Breast epithelium (tissue), 4 donors: Measurements from ENCODE around the gene HS3ST3A1. TPM values are rescaled to one million over a fixed set of nuclear protein-coding genes. Genes with fewer than 3 reads are reported as not detected.

ENCODE experiments used
- DNase-seq, 2 donors: peaks; one replicate each; pipeline ENCODE4 v3.0.0-alpha.2; 2019; ENCODE audit warnings: low spot score in 2 of 2
- H3K27ac ChIP-seq, 2 donors: fragments of 200-600 bp; sonication (generic) in 1 of 2; one replicate each; pipeline ENCODE4 v1.5.1; 2016 to 2019; ENCODE audit warnings: mild to moderate bottlenecking in 1 of 2
- H3K27me3 ChIP-seq, 2 donors: fragments of 200-600 bp; sonication (generic) in 1 of 2; one replicate each; pipeline versions ENCODE4 v1.5.1 to v1.6.0; 2017 to 2019; ENCODE audit warnings: control low read depth in 1 of 2, mild to moderate bottlenecking in 1 of 2
- H3K36me3 ChIP-seq: fragments of 200-600 bp; one replicate; pipeline ENCODE4 v1.5.1; 2019
- H3K4me1 ChIP-seq, 2 donors: fragments of 200-600 bp; sonication (generic); one replicate each; pipeline ENCODE4 v1.5.1; 2016 to 2019; ENCODE audit warnings: control low read depth in 1 of 2
- H3K4me3 ChIP-seq, 3 donors: fragments of 200-600 bp; sonication (generic); 1 replicate in 2 of 3; 2 replicates in 1 of 3; pipeline ENCODE4 v1.5.1; 2016 to 2019; ENCODE audit warnings: mild to moderate bottlenecking in 3 of 3, moderate library complexity in 2 of 3
- H3K9me3 ChIP-seq, 2 donors: fragments of 200-600 bp; sonication (generic) in 1 of 2; one replicate each; pipeline ENCODE4 v1.5.1; 2016 to 2019; ENCODE audit warnings: control low read depth in 1 of 2
- CTCF ChIP-seq, 3 donors: fragments of 450-650 bp; IDR thresholded peaks; one replicate each; pipeline ENCODE4 v1.5.1; 2016 to 2017; ENCODE audit warnings: antibody characterized with exemption in 3 of 3, mild to moderate bottlenecking in 3 of 3, moderate library complexity in 3 of 3
- POLR2A ChIP-seq: fragments of 450-650 bp; IDR thresholded peaks from one replicate; pipeline ENCODE4 v1.6.1; 2016; ENCODE audit warnings: antibody characterized with exemption, mild to moderate bottlenecking, moderate library complexity
- POLR2AphosphoS5 ChIP-seq, 3 donors: sonication (generic); formaldehyde crosslinking; IDR thresholded peaks; one replicate each; pipeline ENCODE4 v1.6.1; 2017; ENCODE audit warnings: antibody characterized with exemption in 3 of 3
- intact Hi-C: fragments of 100-400 bp; cut with DNase I; formaldehyde crosslinking; loops from one replicate; pipeline ENCODE4 v1.15.1; 2023; ENCODE audit warnings: low total_unique reads
- total RNA-seq, 3 donors: library from RNA; depleted of rRNA; stranded (reverse); fragments of >200 nt; gene quantifications; one replicate each; pipeline ENCODE4 v1.1.0, GENCODE V29; 2016

HS3ST3A1 gene
- total RNA-seq, 3 donors from 2014 or later: 0.66 to 1.4 (median 1.0) TPM

- no peak overlapping the region for H3K27ac ChIP-seq
- intact Hi-C loops: no loop called here
- H3K36me3 ChIP-seq: no peaks in the 10 kb centered on the region
- no peak overlapping the region for H3K4me3 ChIP-seq
- peaks cover 0 to 9% of the 10 kb centered on the region in 2 donors for H3K27me3 ChIP-seq
- H3K9me3 ChIP-seq: no peaks in the 10 kb centered on the region
- no peaks in the 10 kb centered on the region for H3K4me1 ChIP-seq
- DNase-seq: peak; percentile 65 to 72
- TF ChIP-seq CTCF (IDR thresholded peaks at IDR 0.05): peak; percentile 51 to 81 (median 76)
- no peak for TF ChIP-seq POLR2AphosphoS5 (IDR thresholded peaks at IDR 0.05)
- TF ChIP-seq POLR2A: no peak
Observed at GRCh38 chr17:13594762-13595598, 6.7 kb downstream of the HS3ST3A1 start.

GRCh38 chr17:13594310-13594709, 7.4 kb downstream of the HS3ST3A1 start:
- DNase-seq: no peak
- H3K9me3 ChIP-seq: no peaks in the 10 kb centered on the region
- no peak overlapping the region for H3K4me3 ChIP-seq
- no peak overlapping the region for H3K27ac ChIP-seq
- H3K4me1 ChIP-seq: no peaks in the 10 kb centered on the region
- no peak for TF ChIP-seq POLR2AphosphoS5 (IDR thresholded peaks at IDR 0.05)
- no peak for TF ChIP-seq POLR2A
- no peak for TF ChIP-seq CTCF (IDR thresholded peaks at IDR 0.05)
- H3K36me3 ChIP-seq: no peaks in the 10 kb centered on the region
- intact Hi-C loops: no loop called here
- H3K27me3 ChIP-seq: peaks cover 0 to 9% of the 10 kb centered on the region in 2 donors

- DNase-seq: no peak
- peaks cover 0 to 4% of the 10 kb centered on the region in 2 donors for H3K27me3 ChIP-seq
- no peaks in the 10 kb centered on the region for H3K36me3 ChIP-seq
- no peak overlapping the region for H3K4me3 ChIP-seq
- no peaks in the 10 kb centered on the region for H3K4me1 ChIP-seq
- no peak overlapping the region for H3K27ac ChIP-seq
- no peaks in the 10 kb centered on the region for H3K9me3 ChIP-seq
- intact Hi-C loops: no loop called here
- TF ChIP-seq CTCF (IDR thresholded peaks at IDR 0.05): no peak
- no peak for TF ChIP-seq POLR2A
- no peak for TF ChIP-seq POLR2AphosphoS5 (IDR thresholded peaks at IDR 0.05)
Observed at GRCh38 chr17:13593757-13594156, 8.0 kb downstream of the HS3ST3A1 start.

- no peak overlapping the region for H3K27ac ChIP-seq
- intact Hi-C loops: no loop called here
Observed at GRCh38 chr17:13593021-13593751, 8.5 kb downstream of the HS3ST3A1 start.

More at GRCh38 chr17:13593021-13593751, 8.5 kb downstream of the HS3ST3A1 start:
- no peaks in the 10 kb centered on the region for H3K36me3 ChIP-seq
- no peak overlapping the region for H3K4me3 ChIP-seq
- no peaks in the 10 kb centered on the region for H3K27me3 ChIP-seq
- TF ChIP-seq POLR2AphosphoS5 (IDR thresholded peaks at IDR 0.05): no peak
- TF ChIP-seq POLR2A: no peak
- no peak for TF ChIP-seq CTCF (IDR thresholded peaks at IDR 0.05)
- DNase-seq: no peak
- H3K4me1 ChIP-seq: no peaks in the 10 kb centered on the region
- no peaks in the 10 kb centered on the region for H3K9me3 ChIP-seq
